GM19397 (cell line): ENCODE measurements around the gene ATP6AP2.
"Not testable (repeated sequence)": the region's sequence is repeated elsewhere in the genome, so short reads cannot be mapped to it uniquely, and the experiment has no call there.

ENCODE experiments used
- ATAC-seq: cut with Tn5 transposase; IDR thresholded peaks from one replicate; pipeline ENCODE4 v1.9.1; 2021; ENCODE audit warnings: mild to moderate bottlenecking, moderate library complexity; ENCODE audit not compliant: unreplicated experiment

ATP6AP2 gene

DNA sequence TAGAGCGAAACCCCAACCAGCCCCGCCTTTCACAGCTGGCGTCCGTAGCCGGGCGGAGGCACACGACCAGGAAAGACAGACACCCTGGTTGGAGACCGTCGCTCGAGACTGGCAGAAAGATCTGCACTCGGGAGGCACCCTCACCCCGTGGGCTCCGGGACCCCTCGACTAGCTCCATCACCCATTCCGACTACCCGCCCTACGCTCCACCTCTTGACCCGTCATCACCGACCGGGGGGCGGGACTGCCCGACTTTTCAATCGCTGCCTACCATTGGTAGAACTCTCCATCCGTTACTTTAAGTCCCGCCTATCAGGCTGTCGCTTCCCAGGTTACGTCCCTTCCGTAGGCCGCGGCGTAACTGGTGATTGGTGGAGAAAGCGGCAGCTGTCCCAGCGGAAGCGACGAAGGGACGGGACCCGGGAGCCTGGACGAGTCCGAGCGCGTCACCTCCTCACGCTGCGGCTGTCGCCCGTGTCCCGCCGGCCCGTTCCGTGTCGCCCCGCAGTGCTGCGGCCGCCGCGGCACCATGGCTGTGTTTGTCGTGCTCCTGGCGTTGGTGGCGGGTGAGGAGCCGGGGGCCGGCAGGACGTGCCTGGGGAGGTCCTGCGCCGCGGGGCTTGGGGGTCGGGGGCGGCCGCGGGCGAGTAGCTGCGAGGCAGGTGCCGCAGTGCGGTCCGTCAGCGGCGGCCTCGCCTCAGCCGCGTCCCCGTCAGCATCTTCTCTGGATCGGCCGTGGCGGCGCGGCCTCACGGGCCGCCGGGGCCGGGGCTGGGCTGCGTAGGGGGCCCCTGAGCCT, at the start of gene ATP6AP2:
Gene ATP6AP2 (plus strand): TSS at position 434 of the 799 bp plus-strand sequence. CDS start 96 bp downstream, at position 530.
- peak; percentile 95 for ATAC-seq

GRCh38 chrX:40531056-40531826, 49.5 kb upstream of the ATP6AP2 start:
- no peak for ATAC-seq

GRCh38 chrX:40537310-40537709, 43.5 kb upstream of the ATP6AP2 start:
- ATAC-seq = no peak

DNA sequence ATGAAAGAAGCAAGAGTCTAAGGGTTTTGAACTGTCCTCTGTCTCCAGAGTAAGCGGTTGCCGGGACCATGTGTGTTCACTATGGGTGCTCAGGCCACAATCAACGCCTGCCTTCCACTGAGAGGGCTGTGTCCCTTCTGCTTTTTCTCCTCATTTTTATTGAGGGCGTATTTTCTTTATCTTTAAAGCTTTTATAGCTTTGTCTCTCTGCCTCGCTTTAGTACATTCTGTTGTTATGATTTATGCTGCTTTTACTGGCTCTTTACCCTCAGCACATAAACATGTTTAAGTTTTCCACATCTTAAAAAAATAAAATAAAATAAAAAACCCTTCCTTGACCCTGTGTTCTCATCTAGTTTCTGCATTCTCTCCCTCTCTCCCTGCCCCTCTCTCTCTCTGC, 42.4 kb upstream of the ATP6AP2 start:
- no peak for ATAC-seq

- ATAC-seq = peak; percentile 78
These were observed 41.3 kb upstream of the ATP6AP2 start for GRCh38 chrX:40539214-40540142.

GRCh38 chrX:40542208-40542607, 38.6 kb upstream of the ATP6AP2 start:
- no peak for ATAC-seq

GRCh38 chrX:40542972-40543371, 37.8 kb upstream of the ATP6AP2 start:
- no peak for ATAC-seq

DNA sequence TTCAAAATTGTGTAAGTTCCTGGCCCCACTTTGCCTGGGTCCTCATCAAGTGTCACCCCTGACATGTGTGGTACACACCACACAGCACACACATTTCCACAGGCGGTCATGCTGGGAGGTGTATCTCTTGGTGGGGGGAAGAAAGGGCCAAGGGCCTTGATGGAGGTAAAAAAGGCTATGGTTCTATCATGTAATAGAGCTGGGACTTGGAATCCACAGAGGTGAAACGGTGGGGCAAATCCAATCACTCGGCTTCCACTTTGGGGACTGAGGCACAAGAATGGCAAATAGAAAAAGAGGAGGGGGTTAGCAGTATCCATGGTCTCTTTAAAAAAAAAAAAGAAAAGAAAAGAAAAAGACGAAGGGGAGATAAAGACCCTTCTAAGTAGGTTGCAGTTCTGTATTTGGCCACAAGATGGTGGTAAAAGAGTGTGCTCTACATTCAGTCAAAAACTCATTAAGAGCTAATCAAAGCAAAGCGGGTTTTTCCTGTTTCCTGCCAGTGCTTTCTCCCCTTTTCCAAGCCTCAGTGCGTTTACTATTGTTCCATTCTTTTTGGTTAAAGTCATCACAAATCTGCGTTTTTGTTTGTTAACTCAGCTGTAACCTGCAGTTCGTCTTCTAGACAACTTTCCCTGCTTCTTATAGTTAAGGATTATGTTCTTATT, 37.0 kb upstream of the ATP6AP2 start:
- ATAC-seq = no peak

- no peak for ATAC-seq
These were observed 36.2 kb upstream of the ATP6AP2 start for GRCh38 chrX:40544343-40545266.

GRCh38 chrX:40546870-40547269, 33.9 kb upstream of the ATP6AP2 start:
- ATAC-seq = no peak

- ATAC-seq = no peak
These were observed 30.7 kb upstream of the ATP6AP2 start for GRCh38 chrX:40550066-40550465.

- no peak for ATAC-seq
These were observed 28.0 kb upstream of the ATP6AP2 start for GRCh38 chrX:40552768-40553167.

- ATAC-seq = no peak
These were observed 22.2 kb upstream of the ATP6AP2 start for GRCh38 chrX:40558590-40558989.

DNA sequence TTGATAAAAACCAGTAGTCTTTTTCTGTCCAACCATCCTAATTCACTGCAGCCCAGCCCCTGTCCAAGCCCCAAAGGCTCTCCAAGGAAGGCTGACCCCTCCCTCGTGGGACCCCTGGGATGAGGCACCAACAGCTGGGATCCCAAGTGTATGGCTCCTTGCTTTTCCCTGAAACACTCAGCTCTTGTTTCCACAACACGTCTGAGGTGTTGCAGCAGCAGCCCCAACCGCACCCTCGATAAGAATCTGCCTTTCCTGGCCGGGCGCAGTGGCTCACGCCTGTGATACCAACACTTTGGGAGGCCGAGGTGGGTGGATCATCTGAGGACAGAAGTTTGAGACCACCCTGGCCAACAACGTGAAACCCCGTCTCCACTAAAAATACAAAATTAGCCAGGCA, 17.0 kb upstream of the ATP6AP2 start:
- ATAC-seq = no peak

GRCh38 chrX:40564447-40564846, 16.3 kb upstream of the ATP6AP2 start:
- no peak for ATAC-seq

- ATAC-seq = no peak
These were observed 10.2 kb upstream of the ATP6AP2 start for GRCh38 chrX:40570346-40571093.

- ATAC-seq = not testable (repeated sequence)
These were observed 9.6 kb upstream of the ATP6AP2 start for GRCh38 chrX:40571164-40571563.

GRCh38 chrX:40571600-40571999, 9.2 kb upstream of the ATP6AP2 start:
- no peak for ATAC-seq

DNA sequence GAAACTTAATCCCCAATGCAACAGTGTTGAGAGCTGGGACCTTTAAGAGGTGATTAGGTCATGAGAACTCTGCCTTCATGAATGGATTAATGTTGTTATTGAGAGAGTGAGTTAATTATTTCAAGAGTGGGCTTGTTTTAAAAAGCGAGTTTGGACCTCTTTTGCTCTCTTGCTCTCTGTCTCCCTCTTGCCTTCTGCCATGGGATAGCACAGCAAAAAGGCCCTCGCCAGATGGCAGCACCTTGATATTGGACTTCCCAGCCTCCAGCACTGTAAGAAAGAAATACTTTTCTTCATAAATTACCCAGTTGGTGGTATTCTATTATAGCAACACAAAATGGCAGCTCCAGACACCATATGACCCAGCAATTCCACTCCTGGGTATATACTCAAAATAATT, 7.0 kb upstream of the ATP6AP2 start:
- ATAC-seq = no peak
